NCI-H2081 treated with DMSO at 0.1 percent for 48 hours (cell line): ENCODE data around the gene KDM3A.
A peak's percentile ranks its signal among the peaks of the same experiment; 100 is the strongest.

Experiments
- DNase-seq: peaks from one replicate; lab custom pipeline; 2025; lab: John Stamatoyannopoulos, UW

The KDM3A gene

GRCh38 chr2:86440631-86441391, at the start of gene KDM3A:
KDM3A (plus strand) TSS chr2:86441371; CDS start chr2:86442048, 677 bp downstream.
- peak; percentile 92 for DNase-seq

GRCh38 chr2:86392873-86393518, 48.2 kb upstream of the KDM3A start:
- DNase-seq: no peak

GRCh38 chr2:86393521-86394491, 47.4 kb upstream of the KDM3A start:
- no peak for DNase-seq

GRCh38 chr2:86396291-86396785, 44.8 kb upstream of the KDM3A start:
- no peak for DNase-seq

- no peak for DNase-seq
These were observed 43.2 kb upstream of the KDM3A start for GRCh38 chr2:86397986-86398385.

- no peak for DNase-seq
These were observed 42.4 kb upstream of the KDM3A start for GRCh38 chr2:86398500-86399474.

- no peak for DNase-seq
These were observed 40.9 kb upstream of the KDM3A start for GRCh38 chr2:86400321-86400720.

- no peak for DNase-seq
These were observed 30.6 kb upstream of the KDM3A start for GRCh38 chr2:86410581-86410980.

GRCh38 chr2:86411396-86411795, 29.8 kb upstream of the KDM3A start:
- no peak for DNase-seq

GRCh38 chr2:86412007-86412406, 29.2 kb upstream of the KDM3A start:
- DNase-seq: no peak

GRCh38 chr2:86413296-86414094, 27.7 kb upstream of the KDM3A start:
- no peak for DNase-seq

- DNase-seq: peak; percentile 33
These were observed 26.2 kb upstream of the KDM3A start for GRCh38 chr2:86414996-86415395.

GRCh38 chr2:86416146-86416545, 25.0 kb upstream of the KDM3A start:
- DNase-seq: no peak

- DNase-seq: no peak
These were observed 23.2 kb upstream of the KDM3A start for GRCh38 chr2:86417961-86418360.

- no peak for DNase-seq
These were observed 20.3 kb upstream of the KDM3A start for GRCh38 chr2:86420913-86421312.

- no peak for DNase-seq
These were observed 14.9 kb upstream of the KDM3A start for GRCh38 chr2:86426271-86426670.

- no peak for DNase-seq
These were observed 11.8 kb upstream of the KDM3A start for GRCh38 chr2:86429335-86429734.

GRCh38 chr2:86430368-86430767, 10.8 kb upstream of the KDM3A start:
- no peak for DNase-seq

GRCh38 chr2:86433137-86433536, 8.0 kb upstream of the KDM3A start:
- no peak for DNase-seq

- no peak for DNase-seq
These were observed 6.9 kb upstream of the KDM3A start for GRCh38 chr2:86434290-86434689.
